Stimulated activated CD4-positive, alpha-beta T cell treated with anti-CD3 and anti-CD28 coated beads, Interleukin-1b, Interleukin-23, amount 100 ng/mL, for 4 hours (primary cell): ENCODE data around the gene C10orf105.

Source experiments
- DNase-seq, 2 donors: peaks; one replicate each; pipeline ENCODE4 v3.0.0-alpha.2; 2020; ENCODE audit warnings: low read depth in 2 of 2

Gene C10orf105

GRCh38 chr10:71751515-71752224 lies 32.1 kb upstream of the C10orf105 start:
- no peak for DNase-seq

GRCh38 chr10:71750986-71751385 lies 31.4 kb upstream of the C10orf105 start:
- no peak for DNase-seq

- no peak for DNase-seq
Measured at GRCh38 chr10:71750124-71750841, 30.7 kb upstream of the C10orf105 start.

- DNase-seq, result no peak
Measured at GRCh38 chr10:71749396-71749795, 29.8 kb upstream of the C10orf105 start.

GRCh38 chr10:71748671-71749191 lies 29.2 kb upstream of the C10orf105 start:
- DNase-seq, result peak in 1 of 2 donors; percentile 47

- DNase-seq, result no peak
Measured at GRCh38 chr10:71747551-71748523, 28.3 kb upstream of the C10orf105 start.

GRCh38 chr10:71747039-71747531 lies 27.5 kb upstream of the C10orf105 start:
- no peak for DNase-seq

- no peak for DNase-seq
Measured at GRCh38 chr10:71746344-71747037, 26.9 kb upstream of the C10orf105 start.

- no peak for DNase-seq
Measured at GRCh38 chr10:71745664-71746250, 26.2 kb upstream of the C10orf105 start.

GRCh38 chr10:71744897-71745663 lies 25.5 kb upstream of the C10orf105 start:
- DNase-seq, result no peak

GRCh38 chr10:71743866-71744265 lies 24.3 kb upstream of the C10orf105 start:
- DNase-seq, result no peak

GRCh38 chr10:71743089-71743838 lies 23.7 kb upstream of the C10orf105 start:
- DNase-seq, result no peak

- no peak for DNase-seq
Measured at GRCh38 chr10:71742301-71743088, 22.9 kb upstream of the C10orf105 start.

- DNase-seq, result no peak
Measured at GRCh38 chr10:71741671-71742070, 22.1 kb upstream of the C10orf105 start.

- no peak for DNase-seq
Measured at GRCh38 chr10:71741029-71741428, 21.5 kb upstream of the C10orf105 start.

GRCh38 chr10:71740069-71740653 lies 20.6 kb upstream of the C10orf105 start:
- DNase-seq, result no peak

GRCh38 chr10:71739358-71739900 lies 19.9 kb upstream of the C10orf105 start:
- no peak for DNase-seq

- DNase-seq, result no peak
Measured at GRCh38 chr10:71737834-71738197, 18.2 kb upstream of the C10orf105 start.
